Measurements from ENCODE around the gene CEP131. TPM values are rescaled to one million over a fixed set of nuclear protein-coding genes. Genes with fewer than 3 reads are reported as not detected.
"Not testable (repeated sequence)": the region's sequence is repeated elsewhere in the genome, so short reads cannot be mapped to it uniquely, and the experiment has no call there.

The CEP131 gene
- total RNA-seq, 1 donor from 2014 or later: 12.2 TPM

- Mint-ChIP-seq H3K27ac (ENCODE audit: unreplicated experiment) (no peak overlapping the region), H3K9me3 (ENCODE audit: unreplicated experiment) (no peaks in the 10 kb centered on the region), H3K27me3 (ENCODE audit: unreplicated experiment) (peaks cover 23% of the 10 kb centered on the region), H3K4me3 (ENCODE audit: unreplicated experiment) (no peak overlapping the region), H3K4me1 (ENCODE audit: unreplicated experiment) (no peaks in the 10 kb centered on the region), H3K36me3 (ENCODE audit: unreplicated experiment) (no peaks in the 10 kb centered on the region)
- no peak for TF ChIP-seq CTCF (IDR thresholded peaks at IDR 0.05)
- DNase-seq (ENCODE audit: extremely low spot score, unreplicated experiment): no peak
These were observed 71.5 kb downstream of the CEP131 start for GRCh38 chr17:81151278-81151677.

GRCh38 chr17:81150377-81151077 is 72.2 kb downstream of the CEP131 start:
- H3K4me3 Mint-ChIP-seq (ENCODE audit: unreplicated experiment): no peak overlapping the region
- H3K27me3 Mint-ChIP-seq (ENCODE audit: unreplicated experiment): peaks cover 23% of the 10 kb centered on the region
- DNase-seq (ENCODE audit: extremely low spot score, unreplicated experiment): no peak
- no peak overlapping the region for H3K27ac Mint-ChIP-seq (ENCODE audit: unreplicated experiment)
- no peaks in the 10 kb centered on the region for H3K36me3 Mint-ChIP-seq (ENCODE audit: unreplicated experiment)
- H3K9me3 Mint-ChIP-seq (ENCODE audit: unreplicated experiment): no peaks in the 10 kb centered on the region
- H3K4me1 Mint-ChIP-seq (ENCODE audit: unreplicated experiment): no peaks in the 10 kb centered on the region
- TF ChIP-seq CTCF (IDR thresholded peaks at IDR 0.05): no peak

- no peaks in the 10 kb centered on the region for H3K4me1 Mint-ChIP-seq (ENCODE audit: unreplicated experiment)
- H3K9me3 Mint-ChIP-seq (ENCODE audit: unreplicated experiment): no peaks in the 10 kb centered on the region
- no peak overlapping the region for H3K4me3 Mint-ChIP-seq (ENCODE audit: unreplicated experiment)
- no peak for DNase-seq (ENCODE audit: extremely low spot score, unreplicated experiment)
- peaks cover 19% of the 10 kb centered on the region for H3K27me3 Mint-ChIP-seq (ENCODE audit: unreplicated experiment)
- H3K27ac Mint-ChIP-seq (ENCODE audit: unreplicated experiment): no peak overlapping the region
- no peaks in the 10 kb centered on the region for H3K36me3 Mint-ChIP-seq (ENCODE audit: unreplicated experiment)
- no peak for TF ChIP-seq CTCF (IDR thresholded peaks at IDR 0.05)
These were observed 73.7 kb downstream of the CEP131 start for GRCh38 chr17:81148986-81149533.

GRCh38 chr17:81148571-81148970 is 74.2 kb downstream of the CEP131 start:
- no peak for DNase-seq (ENCODE audit: extremely low spot score, unreplicated experiment)
- no peak overlapping the region for H3K27ac Mint-ChIP-seq (ENCODE audit: unreplicated experiment)
- H3K9me3 Mint-ChIP-seq (ENCODE audit: unreplicated experiment): no peaks in the 10 kb centered on the region
- peaks cover 19% of the 10 kb centered on the region for H3K27me3 Mint-ChIP-seq (ENCODE audit: unreplicated experiment)
- no peak overlapping the region for H3K4me3 Mint-ChIP-seq (ENCODE audit: unreplicated experiment)
- H3K4me1 Mint-ChIP-seq (ENCODE audit: unreplicated experiment): no peaks in the 10 kb centered on the region
- H3K36me3 Mint-ChIP-seq (ENCODE audit: unreplicated experiment): no peaks in the 10 kb centered on the region
- TF ChIP-seq CTCF (IDR thresholded peaks at IDR 0.05): no peak

GRCh38 chr17:81147701-81148100 is 75.1 kb downstream of the CEP131 start:
- Mint-ChIP-seq H3K4me3 (ENCODE audit: unreplicated experiment) (no peak overlapping the region), H3K4me1 (ENCODE audit: unreplicated experiment) (peaks cover 2% of the 10 kb centered on the region), H3K27me3 (ENCODE audit: unreplicated experiment) (peaks cover 13% of the 10 kb centered on the region), H3K27ac (ENCODE audit: unreplicated experiment) (no peak overlapping the region), H3K36me3 (ENCODE audit: unreplicated experiment) (no peaks in the 10 kb centered on the region), H3K9me3 (ENCODE audit: unreplicated experiment) (no peaks in the 10 kb centered on the region)
- no peak for TF ChIP-seq CTCF (IDR thresholded peaks at IDR 0.05)
- no peak for DNase-seq (ENCODE audit: extremely low spot score, unreplicated experiment)

GRCh38 chr17:81146208-81146607 is 76.6 kb downstream of the CEP131 start:
- not testable (repeated sequence) for H3K27me3 Mint-ChIP-seq (ENCODE audit: unreplicated experiment); H3K27ac Mint-ChIP-seq (ENCODE audit: unreplicated experiment); H3K36me3 Mint-ChIP-seq (ENCODE audit: unreplicated experiment); H3K9me3 Mint-ChIP-seq (ENCODE audit: unreplicated experiment); DNase-seq (ENCODE audit: extremely low spot score, unreplicated experiment); H3K4me1 Mint-ChIP-seq (ENCODE audit: unreplicated experiment); H3K4me3 Mint-ChIP-seq (ENCODE audit: unreplicated experiment)

Measured in osteocyte (in vitro differentiated cells).